ENCODE measurements around the gene EIF2S2.

GRCh38 chr20:34047010-34047687 lies 64.9 kb downstream of the EIF2S2 start:
- TF ChIP-seq CTCF (IDR thresholded peaks at IDR 0.05) (no peak), EZH2phosphoT487 (IDR thresholded peaks at IDR 0.05) (no peak)
